GM23338 (cell line): ENCODE measurements around the gene CYP51A1. TPM values are rescaled to one million over a fixed set of nuclear protein-coding genes. Genes with fewer than 3 reads are reported as not detected.
A peak's percentile ranks its signal among the peaks of the same experiment; 100 is the strongest.

Source experiments
- ATAC-seq: fragments of 200-7000 bp; cut with Tn5 transposase; 3 replicates; pipeline ENCODE4 v1.9.1; 2020
- DNase-seq: peaks from one replicate; pipeline ENCODE4 v3.0.0-alpha.2; 2015; ENCODE audit warnings: low spot score
- H2AFZ ChIP-seq: fragments of 200-600 bp; sonication (generic); 2 replicates; pipeline ENCODE4 v1.8.0; 2016; ENCODE audit warnings: antibody characterized with exemption, mild to moderate bottlenecking, moderate library complexity
- H3F3A ChIP-seq: fragments of 200-600 bp; sonication (generic); replicated peaks from 2 replicates; pipeline ENCODE4 v1.8.0; 2017; ENCODE audit warnings: antibody characterized with exemption, mixed run types, low read depth
- H3K27ac ChIP-seq: fragments of 200-600 bp; sonication (generic); 2 replicates; pipeline ENCODE4 v1.6.1; 2016; ENCODE audit warnings: low read depth
- H3K27me3 ChIP-seq: fragments of 200-600 bp; sonication (generic); 2 replicates; pipeline ENCODE4 v1.8.0; 2016; ENCODE audit warnings: mild to moderate bottlenecking, mixed run types, moderate library complexity; ENCODE audit not compliant: insufficient read depth
- H3K36me3 ChIP-seq: fragments of 200-600 bp; sonication (generic); 2 replicates; pipeline ENCODE4 v1.8.0; 2016; ENCODE audit warnings: mild to moderate bottlenecking; ENCODE audit not compliant: insufficient read depth
- H3K4me1 ChIP-seq: fragments of 200-600 bp; sonication (generic); 2 replicates; pipeline ENCODE4 v1.8.0; 2016; ENCODE audit warnings: mild to moderate bottlenecking, moderate library complexity; ENCODE audit not compliant: insufficient read depth
- H3K4me2 ChIP-seq: fragments of 200-600 bp; sonication (generic); 2 replicates; pipeline ENCODE4 v1.7.1; 2017; ENCODE audit warnings: mixed run types
- H3K4me3 ChIP-seq: fragments of 200-600 bp; sonication (generic); 2 replicates; pipeline ENCODE4 v1.6.1; 2016; ENCODE audit warnings: mixed run types
- H3K79me2 ChIP-seq: fragments of 200-600 bp; sonication (generic); replicated peaks from 2 replicates; pipeline ENCODE4 v1.8.0; 2017; ENCODE audit warnings: mild to moderate bottlenecking; ENCODE audit not compliant: insufficient read depth
- H3K9me2 ChIP-seq: fragments of 200-600 bp; sonication (generic); 2 replicates; pipeline ENCODE4 v1.8.0; 2017; ENCODE audit not compliant: insufficient read depth
- H4K20me1 ChIP-seq: fragments of 200-600 bp; sonication (generic); replicated peaks from 2 replicates; pipeline ENCODE4 v1.8.0; 2017; ENCODE audit warnings: mild to moderate bottlenecking; ENCODE audit not compliant: insufficient read depth
- H3K27ac Mint-ChIP-seq: 2 replicates; pipeline ENCODE4 v1.8.0; 2020; ENCODE audit warnings: inconsistent platforms, mild to moderate bottlenecking, moderate library complexity, mixed read lengths
- H3K27me3 Mint-ChIP-seq: 3 replicates; pipeline ENCODE4 v1.8.0; 2022; ENCODE audit warnings: low read depth, mild to moderate bottlenecking, moderate library complexity, mixed read lengths, inconsistent platforms; ENCODE audit not compliant: insufficient read depth, poor library complexity
- H3K36me3 Mint-ChIP-seq: 3 replicates; pipeline ENCODE4 v1.8.0; 2021; ENCODE audit warnings: low read depth, mild to moderate bottlenecking, inconsistent platforms, moderate library complexity, mixed read lengths
- H3K4me1 Mint-ChIP-seq: 3 replicates; pipeline ENCODE4 v1.8.0; 2020; ENCODE audit warnings: mild to moderate bottlenecking, inconsistent platforms, mixed read lengths
- H3K4me3 Mint-ChIP-seq: 3 replicates; pipeline ENCODE4 v1.8.0; 2021; ENCODE audit warnings: moderate library complexity, mild to moderate bottlenecking, inconsistent platforms, mixed read lengths
- H3K9me3 Mint-ChIP-seq: 3 replicates; pipeline ENCODE4 v1.8.0; 2020; ENCODE audit warnings: moderate library complexity, mild to moderate bottlenecking, inconsistent platforms, mixed read lengths
- CTCF ChIP-seq, 2 experiments: fragments of 200-600 bp in 1 of 2; sonication (generic) in 1 of 2; conservative IDR thresholded peaks; 2 replicates each; pipeline versions ENCODE4 v1.5.1 to v1.6.1; 2016 to 2017; ENCODE audit warnings: antibody characterized with exemption in 2 of 2, low read depth in 2 of 2, mild to moderate bottlenecking in 2 of 2, moderate library complexity in 1 of 2
- NANOG ChIP-seq: IDR thresholded peaks from 2 replicates; pipeline ENCODE4 v1.6.1; 2016; ENCODE audit warnings: antibody characterized with exemption, borderline replicate concordance
- POLR2AphosphoS5 ChIP-seq: IDR thresholded peaks from 2 replicates; pipeline ENCODE4 v1.6.1; 2016; ENCODE audit warnings: antibody characterized with exemption, low read depth
- STAT1 ChIP-seq: IDR thresholded peaks from one replicate; pipeline ENCODE4 v1.6.1; 2016; ENCODE audit warnings: antibody characterized with exemption; ENCODE audit not compliant: unreplicated experiment
- ZNF114 ChIP-seq: fragments of 250-450 bp; sonication (Bioruptor Pico); IDR thresholded peaks from 2 replicates; pipeline ENCODE4 v1.5.0; 2020; ENCODE audit warnings: mild to moderate bottlenecking, moderate library complexity
- ZNF462 ChIP-seq: fragments of 250-450 bp; sonication (Bioruptor Pico); IDR thresholded peaks from 2 replicates; pipeline ENCODE4 v1.5.0; 2020; ENCODE audit warnings: mild to moderate bottlenecking, moderate library complexity
- polyA plus RNA-seq: library from polyadenylated mRNA; unstranded; fragments of >200 nt; fragmentation: Nextera tagmentation; extraction: Ambion mirVana; gene quantifications from 2 replicates; pipeline ENCODE4 v1.2.1, GENCODE V29; 2016
- total RNA-seq: library from RNA; depleted of rRNA; stranded (reverse); fragments of >200 nt; shearing (Covaris generic); gene quantifications from 2 replicates; pipeline ENCODE4 v1.2.3, GENCODE V29; 2014
- TF ChIP-seq, protein P1 (sequence below): IDR thresholded peaks from one replicate; pipeline ENCODE4 v1.6.1; 2018; ENCODE audit warnings: antibody characterized with exemption; ENCODE audit not compliant: unreplicated experiment

CYP51A1 gene
- total and polyA plus RNA-seq, 2 experiments from 2014 or later = 65.6 to 163 TPM

GRCh38 chr7:92178928-92179924 is 44.9 kb upstream of the CYP51A1 start, which contains the start of gene LRRD1:
Gene LRRD1 (minus strand): TSS chr7:92179142. CDS start chr7:92165202, 13,940 bp downstream.
- no peaks in the 10 kb centered on the region for H3K9me2 ChIP-seq
- 0 out of 2 replicates have a peak, but pooled peaks cover 7% of the 10 kb centered on the region for H3K4me1 ChIP-seq
- H3K27me3 ChIP-seq = peaks cover 16% of the 10 kb centered on the region
- H3K36me3 ChIP-seq = no peaks in the 10 kb centered on the region
- H4K20me1 ChIP-seq = no peaks in the 10 kb centered on the region
- TF ChIP-seq POLR2AphosphoS5 (peak; percentile 41), ZNF114 (CRISPR knock-in tag) (no peak), CTCF (conservative IDR thresholded peaks at IDR 0.05; ENCODE audit: low read depth in 2 of 2) (peak; percentile 79 to 96), NANOG (no peak)
- DNase-seq = peak; percentile 93
- no peak within 1 kb of the TSS for H3K27ac ChIP-seq
- peaks cover 4% of the 10 kb centered on the region for H3K4me1 Mint-ChIP-seq
- H2AFZ ChIP-seq = peak within 1 kb of the TSS; percentile 99
- H3K36me3 Mint-ChIP-seq = no peaks in the 10 kb centered on the region
- H3K27ac Mint-ChIP-seq = no peak within 1 kb of the TSS
- H3K9me3 Mint-ChIP-seq = peaks cover 14% of the 10 kb centered on the region; the same call in 2 of the 3 replicates
- no peaks in the 10 kb centered on the region for H3K79me2 ChIP-seq
- peak within 1 kb of the TSS; percentile 90 for H3K4me2 ChIP-seq
- H3K4me3 ChIP-seq = peak within 1 kb of the TSS; percentile 63
- H3F3A ChIP-seq = no peaks in the 10 kb centered on the region
- peak within 1 kb of the TSS; percentile 74 for H3K4me3 Mint-ChIP-seq
- H3K27me3 Mint-ChIP-seq = peaks cover 9% of the 10 kb centered on the region
- ATAC-seq = peak; percentile 100

DNA sequence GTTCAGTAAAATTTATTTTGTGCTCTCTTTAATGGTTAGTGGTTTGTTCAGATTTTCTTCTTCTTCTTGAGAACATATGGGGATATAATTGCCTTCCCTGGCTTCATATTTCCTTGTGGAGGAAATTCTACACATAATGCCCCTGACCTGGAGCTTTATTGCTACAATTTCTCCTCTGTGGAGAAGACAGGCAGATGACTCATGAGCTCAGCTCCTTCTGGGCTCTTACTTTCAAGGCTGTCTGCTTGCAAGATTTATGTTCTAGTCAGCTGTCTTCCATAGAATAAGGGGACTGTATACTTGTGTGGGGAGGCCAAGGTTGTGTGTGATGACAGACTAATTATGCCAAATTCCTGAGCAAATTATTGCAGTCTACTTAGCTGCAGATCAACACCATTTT is 43.1 kb upstream of the CYP51A1 start:
- H3K4me1 ChIP-seq = 0 out of 2 replicates have a peak, but pooled peaks cover 7% of the 10 kb centered on the region
- Mint-ChIP-seq H3K27me3 (peaks cover 9% of the 10 kb centered on the region), H3K9me3 (peaks cover 2% of the 10 kb centered on the region; the same call in 1 of the 3 replicates), H3K27ac (no peak overlapping the region), H3K4me3 (no peak overlapping the region), H3K36me3 (no peaks in the 10 kb centered on the region), H3K4me1 (peaks cover 4% of the 10 kb centered on the region)
- H2AFZ ChIP-seq = no peak overlapping the region
- no peaks in the 10 kb centered on the region for H3K79me2 ChIP-seq
- DNase-seq (no peak), ATAC-seq (no peak)
- H3K27ac ChIP-seq = no peak overlapping the region
- H4K20me1 ChIP-seq = no peaks in the 10 kb centered on the region
- no peaks in the 10 kb centered on the region for H3K9me2 ChIP-seq
- H3K4me2 ChIP-seq = no peak overlapping the region
- H3K27me3 ChIP-seq = peaks cover 16% of the 10 kb centered on the region
- H3F3A ChIP-seq = no peaks in the 10 kb centered on the region
- H3K36me3 ChIP-seq = no peaks in the 10 kb centered on the region
- H3K4me3 ChIP-seq = no peak overlapping the region
- no peak for TF ChIP-seq NANOG
- TF ChIP-seq ZNF114 (CRISPR knock-in tag) = no peak
- TF ChIP-seq ZNF462 = no peak
- TF ChIP-seq STAT1 = no peak
- no peak for TF ChIP-seq POLR2AphosphoS5
- TF ChIP-seq, protein P1, sequence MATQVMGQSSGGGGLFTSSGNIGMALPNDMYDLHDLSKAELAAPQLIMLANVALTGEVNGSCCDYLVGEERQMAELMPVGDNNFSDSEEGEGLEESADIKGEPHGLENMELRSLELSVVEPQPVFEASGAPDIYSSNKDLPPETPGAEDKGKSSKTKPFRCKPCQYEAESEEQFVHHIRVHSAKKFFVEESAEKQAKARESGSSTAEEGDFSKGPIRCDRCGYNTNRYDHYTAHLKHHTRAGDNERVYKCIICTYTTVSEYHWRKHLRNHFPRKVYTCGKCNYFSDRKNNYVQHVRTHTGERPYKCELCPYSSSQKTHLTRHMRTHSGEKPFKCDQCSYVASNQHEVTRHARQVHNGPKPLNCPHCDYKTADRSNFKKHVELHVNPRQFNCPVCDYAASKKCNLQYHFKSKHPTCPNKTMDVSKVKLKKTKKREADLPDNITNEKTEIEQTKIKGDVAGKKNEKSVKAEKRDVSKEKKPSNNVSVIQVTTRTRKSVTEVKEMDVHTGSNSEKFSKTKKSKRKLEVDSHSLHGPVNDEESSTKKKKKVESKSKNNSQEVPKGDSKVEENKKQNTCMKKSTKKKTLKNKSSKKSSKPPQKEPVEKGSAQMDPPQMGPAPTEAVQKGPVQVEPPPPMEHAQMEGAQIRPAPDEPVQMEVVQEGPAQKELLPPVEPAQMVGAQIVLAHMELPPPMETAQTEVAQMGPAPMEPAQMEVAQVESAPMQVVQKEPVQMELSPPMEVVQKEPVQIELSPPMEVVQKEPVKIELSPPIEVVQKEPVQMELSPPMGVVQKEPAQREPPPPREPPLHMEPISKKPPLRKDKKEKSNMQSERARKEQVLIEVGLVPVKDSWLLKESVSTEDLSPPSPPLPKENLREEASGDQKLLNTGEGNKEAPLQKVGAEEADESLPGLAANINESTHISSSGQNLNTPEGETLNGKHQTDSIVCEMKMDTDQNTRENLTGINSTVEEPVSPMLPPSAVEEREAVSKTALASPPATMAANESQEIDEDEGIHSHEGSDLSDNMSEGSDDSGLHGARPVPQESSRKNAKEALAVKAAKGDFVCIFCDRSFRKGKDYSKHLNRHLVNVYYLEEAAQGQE = no peak
